Islet of Langerhans (tissue), 1 donor: ENCODE results near the gene SLCO4A1.

Experiments
- FAIRE-seq: peaks from one replicate; lab custom pipeline; 2011; peaks lifted over from hg19 to GRCh38; lab: Jason Lieb, UNC

Gene SLCO4A1

GRCh38 chr20:62688083-62688482 lies 45.8 kb downstream of the SLCO4A1 start:
- no peak for FAIRE-seq

GRCh38 chr20:62688855-62689460 lies 46.7 kb downstream of the SLCO4A1 start:
- no peak for FAIRE-seq

GRCh38 chr20:62689861-62690260 lies 47.6 kb downstream of the SLCO4A1 start:
- no peak for FAIRE-seq

GRCh38 chr20:62690261-62690820 lies 48.0 kb downstream of the SLCO4A1 start:
- no peak for FAIRE-seq

- no peak for FAIRE-seq
These were observed 49.2 kb downstream of the SLCO4A1 start for GRCh38 chr20:62691487-62691886.

- no peak for FAIRE-seq
These were observed 49.9 kb downstream of the SLCO4A1 start for GRCh38 chr20:62692176-62692575.

GRCh38 chr20:62692801-62693523 lies 50.7 kb downstream of the SLCO4A1 start:
- FAIRE-seq = no peak

- FAIRE-seq = no peak
These were observed 51.2 kb downstream of the SLCO4A1 start for GRCh38 chr20:62693524-62693922.

GRCh38 chr20:62694106-62694505 lies 51.8 kb downstream of the SLCO4A1 start:
- FAIRE-seq = no peak

- no peak for FAIRE-seq
These were observed 52.6 kb downstream of the SLCO4A1 start for GRCh38 chr20:62694868-62695267.

- no peak for FAIRE-seq
These were observed 53.4 kb downstream of the SLCO4A1 start for GRCh38 chr20:62695448-62696414.

- no peak for FAIRE-seq
These were observed 54.2 kb downstream of the SLCO4A1 start for GRCh38 chr20:62696434-62696957.

- no peak for FAIRE-seq
These were observed 54.7 kb downstream of the SLCO4A1 start for GRCh38 chr20:62696989-62697388.

- no peak for FAIRE-seq
These were observed 55.2 kb downstream of the SLCO4A1 start for GRCh38 chr20:62697468-62697912.

GRCh38 chr20:62698231-62698630 lies 55.9 kb downstream of the SLCO4A1 start:
- no peak for FAIRE-seq

- FAIRE-seq = no peak
These were observed 57.0 kb downstream of the SLCO4A1 start for GRCh38 chr20:62699296-62699695.

- FAIRE-seq = no peak
These were observed 57.4 kb downstream of the SLCO4A1 start for GRCh38 chr20:62699741-62700140.

- no peak for FAIRE-seq
These were observed 58.1 kb downstream of the SLCO4A1 start for GRCh38 chr20:62700261-62700930.

- FAIRE-seq = no peak
These were observed 59.1 kb downstream of the SLCO4A1 start for GRCh38 chr20:62701161-62702012.

- FAIRE-seq = no peak
These were observed 59.7 kb downstream of the SLCO4A1 start for GRCh38 chr20:62702013-62702300.
